ENCODE results near the gene CA11. TPM values are rescaled to one million over a fixed set of nuclear protein-coding genes. Genes with fewer than 3 reads are reported as not detected.

CA11 gene
- total and polyA plus RNA-seq, 9 of the 15 experiments (the other 6 are each of a cell fraction or from before 2014, with no cell fraction given): 2.9 to 19.9 (median 8.3) TPM

DNA sequence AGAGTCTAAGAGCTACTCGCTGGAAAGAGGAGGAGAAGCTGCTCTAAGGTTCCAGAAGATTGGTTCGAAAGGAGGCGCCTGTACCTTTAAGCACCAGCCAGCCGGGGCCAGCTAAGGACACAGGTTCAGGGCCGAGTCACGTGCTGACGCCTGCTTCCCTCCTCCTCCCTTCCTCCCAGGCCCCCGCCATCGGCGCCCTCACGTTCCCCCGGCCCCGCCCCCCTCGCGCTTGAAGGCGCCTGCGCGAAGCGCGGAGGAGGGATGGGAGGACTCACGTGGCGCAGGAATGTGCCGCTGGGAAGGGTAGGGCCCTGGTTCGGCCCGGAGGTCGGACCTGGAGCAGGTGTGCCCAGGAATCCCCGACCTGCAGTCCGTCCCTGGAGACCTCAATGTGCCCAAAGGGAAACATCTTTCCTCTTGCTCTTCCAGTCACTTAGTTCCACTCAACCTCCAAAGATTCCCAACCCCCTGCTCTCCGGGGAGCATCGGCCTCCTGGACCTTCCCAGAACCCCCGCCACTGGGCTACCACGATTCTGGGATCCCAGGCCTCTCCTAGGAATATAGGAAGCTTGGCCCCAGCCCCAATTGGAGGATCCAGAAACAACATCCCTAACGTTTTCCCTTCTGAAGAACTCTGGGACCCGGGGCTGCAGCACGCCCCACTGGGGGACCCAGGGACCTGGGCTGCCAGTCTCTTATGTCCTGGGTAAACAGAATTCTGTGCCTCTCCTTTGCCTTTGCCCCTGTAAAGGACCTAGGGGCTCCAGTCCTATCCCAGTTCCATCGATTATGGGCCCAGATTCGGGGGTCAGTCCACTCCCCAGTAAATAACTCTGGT lies 11.3 kb downstream of the CA11 start (continued):
- TF ChIP-seq E2F3 (CRISPR knock-in tag; IDR thresholded peaks at IDR 0.05) (peak; percentile 77; the same call in 1 of the 2 replicates), HEY1 (CRISPR knock-in tag; IDR thresholded peaks at IDR 0.05; ENCODE audit: borderline replicate concordance) (no peak), GABPB1 (CRISPR knock-in tag; IDR thresholded peaks at IDR 0.05) (no peak; the same call in 1 of the 2 replicates), ETS2 (tag; IDR thresholded peaks at IDR 0.05; ENCODE audit: borderline replicate concordance, poor library complexity, severe bottlenecking) (no peak), SAFB2 (IDR thresholded peaks at IDR 0.05; ENCODE audit: borderline replicate concordance, low read depth, low read length, severe bottlenecking) (no peak), KLF13 (tag; IDR thresholded peaks at IDR 0.05; ENCODE audit: borderline replicate concordance, low read depth) (peak; percentile 79; the same call in 1 of the 2 replicates), XRCC3 (IDR thresholded peaks at IDR 0.05) (no peak), KLF1 (tag; IDR thresholded peaks at IDR 0.05) (no peak), RAD51 (IDR thresholded peaks at IDR 0.05; ENCODE audit: borderline replicate concordance, low read depth) (peak; percentile 95), ZNF785 (CRISPR knock-in tag; IDR thresholded peaks at IDR 0.05) (no peak), RBM14 (IDR thresholded peaks at IDR 0.05; ENCODE audit: borderline replicate concordance, insufficient read depth, low read depth, low read length) (no peak), HDAC1 (IDR thresholded peaks at IDR 0.05) (peak in 1 of 2 experiments; percentile 71; a peak in 2 of 4 replicates), BCLAF1 (IDR thresholded peaks at IDR 0.05; ENCODE audit: borderline replicate concordance in 1 of 2, control insufficient read depth in 1 of 2, low read depth in 2 of 2, low read length in 1 of 2) (no peak), MCM2 (IDR thresholded peaks at IDR 0.05; ENCODE audit: low read depth) (peak; percentile 92), STAT5A (IDR thresholded peaks at IDR 0.05; ENCODE audit: borderline replicate concordance, low read length) (no peak), GABPB2 (CRISPR knock-in tag; conservative IDR thresholded peaks at IDR 0.05) (no peak), KAT2B (IDR thresholded peaks at IDR 0.05; ENCODE audit: low read depth, low read length) (no peak), BHLHE40 (IDR thresholded peaks at IDR 0.05; ENCODE audit: low read length) (peak; percentile 100), PHB2 (IDR thresholded peaks at IDR 0.05; ENCODE audit: low read depth) (no peak), CREBBP (IDR thresholded peaks at IDR 0.05; ENCODE audit: low read depth, low read length) (no peak), EHMT2 (IDR thresholded peaks at IDR 0.05) (no peak)
- TF ChIP-seq, protein P1, sequence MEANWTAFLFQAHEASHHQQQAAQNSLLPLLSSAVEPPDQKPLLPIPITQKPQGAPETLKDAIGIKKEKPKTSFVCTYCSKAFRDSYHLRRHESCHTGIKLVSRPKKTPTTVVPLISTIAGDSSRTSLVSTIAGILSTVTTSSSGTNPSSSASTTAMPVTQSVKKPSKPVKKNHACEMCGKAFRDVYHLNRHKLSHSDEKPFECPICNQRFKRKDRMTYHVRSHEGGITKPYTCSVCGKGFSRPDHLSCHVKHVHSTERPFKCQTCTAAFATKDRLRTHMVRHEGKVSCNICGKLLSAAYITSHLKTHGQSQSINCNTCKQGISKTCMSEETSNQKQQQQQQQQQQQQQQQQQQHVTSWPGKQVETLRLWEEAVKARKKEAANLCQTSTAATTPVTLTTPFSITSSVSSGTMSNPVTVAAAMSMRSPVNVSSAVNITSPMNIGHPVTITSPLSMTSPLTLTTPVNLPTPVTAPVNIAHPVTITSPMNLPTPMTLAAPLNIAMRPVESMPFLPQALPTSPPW (CRISPR knock-in tag; IDR thresholded peaks at IDR 0.05): peak; percentile 99
- TF ChIP-seq, protein P2, sequence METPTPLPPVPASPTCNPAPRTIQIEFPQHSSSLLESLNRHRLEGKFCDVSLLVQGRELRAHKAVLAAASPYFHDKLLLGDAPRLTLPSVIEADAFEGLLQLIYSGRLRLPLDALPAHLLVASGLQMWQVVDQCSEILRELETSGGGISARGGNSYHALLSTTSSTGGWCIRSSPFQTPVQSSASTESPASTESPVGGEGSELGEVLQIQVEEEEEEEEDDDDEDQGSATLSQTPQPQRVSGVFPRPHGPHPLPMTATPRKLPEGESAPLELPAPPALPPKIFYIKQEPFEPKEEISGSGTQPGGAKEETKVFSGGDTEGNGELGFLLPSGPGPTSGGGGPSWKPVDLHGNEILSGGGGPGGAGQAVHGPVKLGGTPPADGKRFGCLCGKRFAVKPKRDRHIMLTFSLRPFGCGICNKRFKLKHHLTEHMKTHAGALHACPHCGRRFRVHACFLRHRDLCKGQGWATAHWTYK (CRISPR knock-in tag; IDR thresholded peaks at IDR 0.05): peak; percentile 72

Measured in K562 (cell line).